HG03439 (cell line): ENCODE measurements around the gene ARL6IP5.

Experiments used
- ATAC-seq: cut with Tn5 transposase; IDR thresholded peaks from one replicate; pipeline ENCODE4 v1.9.1; 2021; ENCODE audit warnings: mild to moderate bottlenecking, moderate library complexity; ENCODE audit not compliant: unreplicated experiment

The ARL6IP5 gene

GRCh38 chr3:69149586-69149985 is 64.8 kb downstream of the ARL6IP5 start:
- ATAC-seq = no peak
